Adrenal gland (tissue), 5 donors: ENCODE results near the gene UNC5C.

Experiments used
- CTCF ChIP-seq, 6 experiments: fragments of 450-650 bp in 4 of 6; fragments of 200-600 bp in 2 of 6; sonication (generic) in 1 of 6; IDR thresholded peaks; 1 replicate in 5 of 6; 2 replicates in 1 of 6; pipeline versions ENCODE4 v1.5.1 to v1.8.0; 2016 to 2021; ENCODE audit warnings: antibody characterized with exemption in 6 of 6, mild to moderate bottlenecking in 2 of 6, moderate library complexity in 1 of 6
- POLR2A ChIP-seq, 2 donors: fragments of 450-650 bp; IDR thresholded peaks; one replicate each; pipeline ENCODE4 v1.6.1; 2017; ENCODE audit warnings: antibody characterized with exemption in 2 of 2, mild to moderate bottlenecking in 2 of 2, moderate library complexity in 1 of 2
- donor health status: DM: no; HTN: no; CAD: no.

- TF ChIP-seq CTCF (IDR thresholded peaks at IDR 0.05), result no peak
- TF ChIP-seq POLR2A (IDR thresholded peaks at IDR 0.05), result no peak
Observed at GRCh38 chr4:95129031-95129430, 419.7 kb downstream of the UNC5C start.
